Measurements from ENCODE around the gene ZNF407. TPM values are rescaled to one million over a fixed set of nuclear protein-coding genes. Genes with fewer than 3 reads are reported as not detected.

The ZNF407 gene
- total RNA-seq, 4 donors from 2014 or later: 18.1 to 29.1 (median 19.7) TPM

GRCh38 chr18:74624466-74624865, 26.8 kb downstream of the ZNF407 start:
- 88 to 93% methylated on average over 7 to 8 of the region's 8 CpGs for WGBS, 2 donors (ENCODE audit: low coverage in 1 of 2)
- Histone ChIP-seq H3K36me3 (no peaks in the 10 kb centered on the region), H3K27me3 (no peaks in the 10 kb centered on the region), H3K27ac (no peak overlapping the region), H3K4me3 (no peak overlapping the region), H3K4me1 (peaks cover 0 to 8% (median 0%) of the 10 kb centered on the region in 3 donors), H3K9me3 (no peaks in the 10 kb centered on the region)
- TF ChIP-seq POLR2AphosphoS5 (IDR thresholded peaks at IDR 0.05) (no peak), EP300 (IDR thresholded peaks at IDR 0.05) (no peak), POLR2A (IDR thresholded peaks at IDR 0.05) (no peak)
- no peak for ATAC-seq

GRCh38 chr18:74625157-74625556, 27.5 kb downstream of the ZNF407 start:
- Histone ChIP-seq H3K36me3 (no peaks in the 10 kb centered on the region), H3K4me3 (no peak overlapping the region), H3K27ac (no peak overlapping the region), H3K27me3 (no peaks in the 10 kb centered on the region), H3K4me1 (peaks cover 0 to 8% (median 0%) of the 10 kb centered on the region in 3 donors), H3K9me3 (no peaks in the 10 kb centered on the region)
- TF ChIP-seq POLR2A (IDR thresholded peaks at IDR 0.05): no peak
- TF ChIP-seq EP300 (IDR thresholded peaks at IDR 0.05): no peak
- TF ChIP-seq CTCF (IDR thresholded peaks at IDR 0.05): no peak
- TF ChIP-seq POLR2AphosphoS5 (IDR thresholded peaks at IDR 0.05): no peak
- ATAC-seq: no peak
- 88 to 91% methylated on average over 5 of the region's 5 CpGs for WGBS, 2 donors (ENCODE audit: low coverage in 1 of 2)

- WGBS, 2 donors (ENCODE audit: low coverage in 1 of 2): 82 to 93% methylated on average over 8 to 9 of the region's 9 CpGs
- Histone ChIP-seq H3K27me3 (no peaks in the 10 kb centered on the region), H3K9me3 (no peaks in the 10 kb centered on the region), H3K36me3 (peaks cover 0 to 4% of the 10 kb centered on the region in 2 donors), H3K4me3 (no peak overlapping the region), H3K27ac (no peak overlapping the region), H3K4me1 (peaks cover 0 to 8% (median 0%) of the 10 kb centered on the region in 3 donors)
- no peak for ATAC-seq
- TF ChIP-seq EP300 (IDR thresholded peaks at IDR 0.05) (no peak), CTCF (IDR thresholded peaks at IDR 0.05) (no peak), POLR2AphosphoS5 (IDR thresholded peaks at IDR 0.05) (no peak), POLR2A (IDR thresholded peaks at IDR 0.05) (no peak)
These were observed 28.6 kb downstream of the ZNF407 start for GRCh38 chr18:74626049-74626874.

- 87 to 89% methylated on average over 5 to 6 of the region's 6 CpGs for WGBS, 2 donors (ENCODE audit: low coverage in 1 of 2)
- TF ChIP-seq CTCF (IDR thresholded peaks at IDR 0.05): no peak
- no peak for TF ChIP-seq POLR2AphosphoS5 (IDR thresholded peaks at IDR 0.05)
- TF ChIP-seq EP300 (IDR thresholded peaks at IDR 0.05): no peak
- TF ChIP-seq POLR2A (IDR thresholded peaks at IDR 0.05): no peak
- Histone ChIP-seq H3K27me3 (no peaks in the 10 kb centered on the region), H3K36me3 (peaks cover 0 to 48% of the 10 kb centered on the region in 2 donors), H3K4me3 (no peak overlapping the region), H3K27ac (no peak overlapping the region), H3K4me1 (no peaks in the 10 kb centered on the region), H3K9me3 (no peaks in the 10 kb centered on the region)
- ATAC-seq: no peak
These were observed 33.1 kb downstream of the ZNF407 start for GRCh38 chr18:74630804-74631203.

- WGBS, 2 donors (ENCODE audit: low coverage in 1 of 2): 80% methylated on average over 1 to 2 of the region's 2 CpGs
These were observed 33.5 kb downstream of the ZNF407 start for GRCh38 chr18:74631212-74631611.

More at GRCh38 chr18:74631212-74631611, 33.5 kb downstream of the ZNF407 start:
- Histone ChIP-seq H3K27ac (no peak overlapping the region), H3K9me3 (no peaks in the 10 kb centered on the region), H3K4me1 (no peaks in the 10 kb centered on the region), H3K27me3 (no peaks in the 10 kb centered on the region), H3K36me3 (peaks cover 0 to 48% of the 10 kb centered on the region in 2 donors), H3K4me3 (no peak overlapping the region)
- TF ChIP-seq EP300 (IDR thresholded peaks at IDR 0.05): no peak
- no peak for TF ChIP-seq POLR2AphosphoS5 (IDR thresholded peaks at IDR 0.05)
- TF ChIP-seq CTCF (IDR thresholded peaks at IDR 0.05): no peak
- no peak for TF ChIP-seq POLR2A (IDR thresholded peaks at IDR 0.05)
- ATAC-seq: no peak

Data from gastroesophageal sphincter (tissue), 4 donors.